Measurements from ENCODE around the gene FOXR1.
A peak's percentile ranks its signal among the peaks of the same experiment; 100 is the strongest.

Gene FOXR1

DNA sequence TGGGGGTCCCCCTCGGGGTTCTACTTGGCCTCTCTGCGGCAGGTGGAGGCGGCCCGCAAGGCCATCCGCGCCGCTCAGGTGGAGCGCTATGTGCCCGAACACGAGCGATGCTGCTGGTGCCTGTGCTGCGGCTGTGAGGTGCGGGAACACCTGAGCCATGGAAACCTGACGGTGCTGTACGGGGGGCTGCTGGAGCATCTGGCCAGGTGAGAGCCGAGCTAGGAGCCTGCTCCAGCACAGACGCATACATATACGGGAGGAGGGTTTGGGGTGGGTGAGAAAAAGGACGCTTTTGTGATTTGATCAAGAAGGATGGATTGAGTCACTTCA is 26.8 kb downstream of the FOXR1 start:
- TF ChIP-seq, protein P1, sequence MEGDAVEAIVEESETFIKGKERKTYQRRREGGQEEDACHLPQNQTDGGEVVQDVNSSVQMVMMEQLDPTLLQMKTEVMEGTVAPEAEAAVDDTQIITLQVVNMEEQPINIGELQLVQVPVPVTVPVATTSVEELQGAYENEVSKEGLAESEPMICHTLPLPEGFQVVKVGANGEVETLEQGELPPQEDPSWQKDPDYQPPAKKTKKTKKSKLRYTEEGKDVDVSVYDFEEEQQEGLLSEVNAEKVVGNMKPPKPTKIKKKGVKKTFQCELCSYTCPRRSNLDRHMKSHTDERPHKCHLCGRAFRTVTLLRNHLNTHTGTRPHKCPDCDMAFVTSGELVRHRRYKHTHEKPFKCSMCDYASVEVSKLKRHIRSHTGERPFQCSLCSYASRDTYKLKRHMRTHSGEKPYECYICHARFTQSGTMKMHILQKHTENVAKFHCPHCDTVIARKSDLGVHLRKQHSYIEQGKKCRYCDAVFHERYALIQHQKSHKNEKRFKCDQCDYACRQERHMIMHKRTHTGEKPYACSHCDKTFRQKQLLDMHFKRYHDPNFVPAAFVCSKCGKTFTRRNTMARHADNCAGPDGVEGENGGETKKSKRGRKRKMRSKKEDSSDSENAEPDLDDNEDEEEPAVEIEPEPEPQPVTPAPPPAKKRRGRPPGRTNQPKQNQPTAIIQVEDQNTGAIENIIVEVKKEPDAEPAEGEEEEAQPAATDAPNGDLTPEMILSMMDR (IDR thresholded peaks at IDR 0.05; ENCODE audit: low read depth, low read length): no peak
- DNase-seq (ENCODE audit: low read depth in 2 of 2): no peak
- peak overlapping the region; percentile 91 to 92 for H3K4me3 ChIP-seq (replicated peaks in 1 of 2; ENCODE audit: low read depth in 2 of 2, low read length in 2 of 2)

DNA sequence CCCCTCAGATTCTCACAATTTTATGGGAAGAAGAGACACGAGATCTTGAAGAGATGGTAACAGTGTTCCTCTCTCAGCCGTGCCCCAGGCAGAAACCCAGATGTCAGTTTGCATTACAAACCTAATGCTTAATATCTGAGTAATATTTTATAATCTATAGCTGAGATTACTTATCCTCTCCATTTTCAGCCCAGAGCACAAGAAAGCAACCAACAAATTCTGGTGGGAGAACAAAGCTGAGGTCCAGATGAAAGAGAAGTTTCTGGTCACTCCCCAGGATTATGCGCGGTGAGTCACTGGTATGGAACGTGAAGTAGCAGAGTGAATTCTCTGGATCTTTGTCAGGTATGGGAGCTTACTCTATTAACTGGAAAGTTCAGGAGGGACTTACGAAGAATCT is 27.3 kb downstream of the FOXR1 start:
- peak; percentile 63 to 79 for DNase-seq (ENCODE audit: low read depth in 2 of 2)
- peak overlapping the region; percentile 91 to 92 for H3K4me3 ChIP-seq (replicated peaks in 1 of 2; ENCODE audit: low read depth in 2 of 2, low read length in 2 of 2)
- TF ChIP-seq, protein P1 (IDR thresholded peaks at IDR 0.05; ENCODE audit: low read depth, low read length): no peak

DNA sequence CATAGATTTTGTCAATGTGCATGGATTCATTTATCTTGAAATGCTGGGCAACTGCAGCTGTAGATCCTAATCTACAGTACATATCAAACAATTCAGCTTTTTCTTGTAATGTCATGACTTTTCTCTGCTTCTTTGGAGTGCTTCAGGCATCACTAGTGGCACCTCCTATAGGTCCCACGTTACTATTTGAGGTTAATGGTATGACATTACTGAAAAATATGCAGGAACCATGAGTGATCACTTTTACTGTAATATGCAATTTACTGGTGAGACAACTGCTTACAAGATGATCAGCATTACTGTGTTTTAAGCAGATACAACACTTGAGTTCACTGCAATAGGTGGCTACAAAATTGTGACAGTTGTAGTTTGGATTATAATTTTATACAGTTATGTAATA is 29.3 kb downstream of the FOXR1 start:
- H3K4me3 ChIP-seq (replicated peaks in 1 of 2; ENCODE audit: low read depth in 2 of 2, low read length in 2 of 2): no peak overlapping the region
- peak in 1 of 2 donors; percentile 19 for DNase-seq (ENCODE audit: low read depth in 2 of 2)
- TF ChIP-seq, protein P1 (IDR thresholded peaks at IDR 0.05; ENCODE audit: low read depth, low read length): no peak

DNA sequence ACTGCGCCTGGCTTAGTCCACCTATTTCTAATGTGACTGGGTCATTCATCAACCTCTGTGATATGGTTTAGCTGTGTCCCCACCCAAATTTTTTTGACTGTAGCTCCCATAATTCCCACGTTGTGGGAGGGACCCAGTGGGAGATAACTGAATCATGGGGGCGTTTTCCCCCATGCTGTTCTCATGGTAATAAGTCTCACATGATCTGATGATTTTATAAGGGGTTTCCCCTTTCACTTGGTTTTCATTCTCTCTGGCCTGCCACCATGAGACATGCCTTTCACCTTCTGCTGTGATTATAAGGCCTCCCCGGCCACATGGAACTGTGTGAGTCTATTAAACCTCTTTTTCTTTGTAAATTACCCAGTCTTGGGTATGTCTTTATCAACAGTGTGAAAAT is 35.1 kb downstream of the FOXR1 start:
- no peak overlapping the region for H3K4me3 ChIP-seq (replicated peaks in 1 of 2; ENCODE audit: low read depth in 2 of 2, low read length in 2 of 2)
- TF ChIP-seq, protein P1 (IDR thresholded peaks at IDR 0.05; ENCODE audit: low read depth, low read length): no peak
- no peak for DNase-seq (ENCODE audit: low read depth in 2 of 2)

DNA sequence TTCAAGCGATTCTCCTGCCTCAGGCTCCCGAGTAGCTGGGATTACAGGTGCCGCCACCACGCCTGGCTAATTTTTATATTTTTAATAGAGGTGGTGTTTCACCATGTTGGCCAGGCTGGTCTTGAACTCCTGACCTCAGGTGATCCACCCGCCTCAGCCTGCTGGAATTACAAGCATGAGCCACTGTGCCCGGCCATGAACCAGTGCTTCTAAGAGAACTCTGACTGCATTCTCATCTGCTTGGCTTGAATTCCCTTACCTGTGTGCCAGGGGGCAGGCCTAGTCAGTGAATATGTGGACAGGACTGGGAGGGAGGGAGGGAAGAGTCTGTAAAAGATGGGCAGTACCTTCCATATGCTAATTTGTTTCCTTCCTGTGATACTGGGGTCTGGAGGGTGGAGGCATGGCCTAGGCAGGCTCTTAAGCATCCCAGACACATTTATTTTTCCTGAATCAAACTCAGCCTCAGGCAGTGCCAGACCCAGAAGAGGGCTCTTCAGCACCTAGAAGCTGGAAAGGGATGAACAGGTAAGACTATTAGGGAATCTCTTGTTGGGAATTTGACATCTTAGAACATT is 40.0 kb downstream of the FOXR1 start:
- no peak overlapping the region for H3K4me3 ChIP-seq (replicated peaks in 1 of 2; ENCODE audit: low read depth in 2 of 2, low read length in 2 of 2)
- no peak for DNase-seq (ENCODE audit: low read depth in 2 of 2)
- TF ChIP-seq, protein P1 (IDR thresholded peaks at IDR 0.05; ENCODE audit: low read depth, low read length): no peak

DNA sequence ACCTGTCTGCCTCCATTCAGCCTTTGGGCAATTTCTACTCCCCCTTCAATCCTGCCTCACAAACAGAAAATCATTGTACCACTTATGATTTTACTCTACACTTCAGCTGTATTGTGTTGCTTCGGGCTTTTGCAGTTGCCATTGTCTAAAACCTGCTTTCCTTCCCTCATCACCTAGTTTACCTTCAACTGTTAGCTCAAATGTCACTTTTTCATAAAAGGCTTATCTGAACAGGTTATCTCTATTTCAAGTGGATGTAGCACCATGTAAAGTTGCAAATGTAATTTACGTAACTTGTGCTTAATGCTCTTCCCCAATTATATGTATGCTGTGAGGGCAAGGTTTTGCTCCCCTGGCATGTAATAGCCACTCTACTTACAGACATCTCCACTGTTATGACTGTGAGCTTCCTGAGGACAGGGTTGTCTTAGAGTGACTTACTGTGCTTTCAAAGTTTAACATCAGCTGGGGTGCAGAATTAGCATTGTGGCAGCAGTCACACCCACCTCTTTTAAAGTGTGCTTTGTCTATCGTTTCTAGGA is 41.1 kb downstream of the FOXR1 start:
- no peak overlapping the region for H3K4me3 ChIP-seq (replicated peaks in 1 of 2; ENCODE audit: low read depth in 2 of 2, low read length in 2 of 2)
- TF ChIP-seq, protein P1 (IDR thresholded peaks at IDR 0.05; ENCODE audit: low read depth, low read length): no peak
- DNase-seq (ENCODE audit: low read depth in 2 of 2): no peak

Measured in cardiac fibroblast (primary cell).